ENCODE results near the gene CDC5L. TPM values are rescaled to one million over a fixed set of nuclear protein-coding genes. Genes with fewer than 3 reads are reported as not detected.

The CDC5L gene
- total and polyA plus RNA-seq, 2 experiments from 2014 or later: 27.0 to 32.5 TPM

- Mint-ChIP-seq H3K36me3 (ENCODE audit: low read depth) (no peaks in the 10 kb centered on the region), H3K27ac (no peak overlapping the region), H3K9me3 (no peaks in the 10 kb centered on the region), H3K4me1 (no peaks in the 10 kb centered on the region), H3K27me3 (ENCODE audit: insufficient read depth, low read depth, poor library complexity) (no peaks in the 10 kb centered on the region), H3K4me3 (no peak overlapping the region)
- Histone ChIP-seq H3K4me3 (no peak overlapping the region), H3K36me3 (ENCODE audit: insufficient read depth) (no peaks in the 10 kb centered on the region), H2AFZ (no peak overlapping the region), H3K9me2 (ENCODE audit: insufficient read depth) (no peaks in the 10 kb centered on the region), H3K27ac (ENCODE audit: low read depth) (no peak overlapping the region), H3K79me2 (replicated peaks; ENCODE audit: insufficient read depth) (no peaks in the 10 kb centered on the region), H3K4me2 (no peak overlapping the region), H3F3A (replicated peaks; ENCODE audit: low read depth) (no peaks in the 10 kb centered on the region), H4K20me1 (replicated peaks; ENCODE audit: insufficient read depth) (no peaks in the 10 kb centered on the region), H3K4me1 (ENCODE audit: insufficient read depth) (no peaks in the 10 kb centered on the region), H3K27me3 (ENCODE audit: insufficient read depth) (no peaks in the 10 kb centered on the region)
- TF ChIP-seq POLR2AphosphoS5 (IDR thresholded peaks at IDR 0.05; ENCODE audit: low read depth) (no peak), ZNF114 (CRISPR knock-in tag; IDR thresholded peaks at IDR 0.05) (no peak), ETS1 (IDR thresholded peaks at IDR 0.05) (no peak), JUNB (IDR thresholded peaks at IDR 0.05; ENCODE audit: unreplicated experiment) (no peak), STAT1 (IDR thresholded peaks at IDR 0.05; ENCODE audit: unreplicated experiment) (no peak), REST (IDR thresholded peaks at IDR 0.05; ENCODE audit: unreplicated experiment) (no peak), NANOG (IDR thresholded peaks at IDR 0.05; ENCODE audit: borderline replicate concordance) (no peak)
- DNase-seq (ENCODE audit: low spot score) (no peak), ATAC-seq (no peak)
These were observed 9.5 kb upstream of the CDC5L start for GRCh38 chr6:44377971-44378370.

GRCh38 chr6:44381739-44382138, 5.8 kb upstream of the CDC5L start:
- H3K9me3 Mint-ChIP-seq: no peaks in the 10 kb centered on the region
- no peak overlapping the region for H3K4me3 Mint-ChIP-seq
- H3K36me3 ChIP-seq (ENCODE audit: insufficient read depth): no peaks in the 10 kb centered on the region
- H3K27me3 ChIP-seq (ENCODE audit: insufficient read depth): no peaks in the 10 kb centered on the region
- peaks cover 4% of the 10 kb centered on the region; the same call in 2 of the 3 replicates for H3K4me1 Mint-ChIP-seq
- TF ChIP-seq ZNF331 (CRISPR knock-in tag; IDR thresholded peaks at IDR 0.05; ENCODE audit: low read depth) (no peak), JUNB (IDR thresholded peaks at IDR 0.05; ENCODE audit: unreplicated experiment) (no peak), REST (IDR thresholded peaks at IDR 0.05; ENCODE audit: unreplicated experiment) (no peak), POLR2AphosphoS5 (IDR thresholded peaks at IDR 0.05; ENCODE audit: low read depth) (no peak), ZNF114 (CRISPR knock-in tag; IDR thresholded peaks at IDR 0.05) (no peak), ETS1 (IDR thresholded peaks at IDR 0.05) (no peak), EZH2 (IDR thresholded peaks at IDR 0.05; ENCODE audit: low read depth, unreplicated experiment) (no peak), EZH2phosphoT487 (IDR thresholded peaks at IDR 0.05; ENCODE audit: unreplicated experiment) (no peak), NANOG (IDR thresholded peaks at IDR 0.05; ENCODE audit: borderline replicate concordance) (no peak)
- H4K20me1 ChIP-seq (replicated peaks; ENCODE audit: insufficient read depth): no peaks in the 10 kb centered on the region
- no peaks in the 10 kb centered on the region for H3K27me3 Mint-ChIP-seq (ENCODE audit: insufficient read depth, low read depth, poor library complexity)
- H3K9me2 ChIP-seq (ENCODE audit: insufficient read depth): no peaks in the 10 kb centered on the region
- H3K4me3 ChIP-seq: no peak overlapping the region
- DNase-seq (ENCODE audit: low spot score) (no peak), ATAC-seq (no peak)
- no peaks in the 10 kb centered on the region for H3K79me2 ChIP-seq (replicated peaks; ENCODE audit: insufficient read depth)
- no peak overlapping the region for H3K27ac ChIP-seq (ENCODE audit: low read depth)
- H3K4me1 ChIP-seq (ENCODE audit: insufficient read depth): peaks cover 6% of the 10 kb centered on the region
- no peak overlapping the region for H3K4me2 ChIP-seq
- H3F3A ChIP-seq (replicated peaks; ENCODE audit: low read depth): no peaks in the 10 kb centered on the region
- no peak overlapping the region for H3K27ac Mint-ChIP-seq
- no peak overlapping the region for H2AFZ ChIP-seq
- H3K36me3 Mint-ChIP-seq (ENCODE audit: low read depth): no peaks in the 10 kb centered on the region

Data from GM23338 (cell line).